Osteoblast (primary cell): ENCODE results near the gene RBM19. TPM values are rescaled to one million over a fixed set of nuclear protein-coding genes. Genes with fewer than 3 reads are reported as not detected.

ENCODE experiments used
- DNase-seq: peaks from one replicate; pipeline ENCODE4 v3.0.0; 2011; ENCODE audit warnings: low spot score, mixed read lengths; ENCODE audit not compliant: insufficient read length; ENCODE audit errors: missing footprints
- H2AFZ ChIP-seq: 2 replicates; pipeline ENCODE4 v1.6.0; 2011; ENCODE audit warnings: mild to moderate bottlenecking, low read length
- H3K27ac ChIP-seq: 2 replicates; pipeline ENCODE4 v1.5.1; 2011; ENCODE audit warnings: mild to moderate bottlenecking, low read depth, low read length, moderate library complexity
- H3K27me3 ChIP-seq: 2 replicates; pipeline ENCODE4 v1.6.0; 2012; ENCODE audit warnings: mild to moderate bottlenecking, control low read depth, inconsistent platforms, low read length, moderate library complexity; ENCODE audit not compliant: insufficient read depth
- H3K36me3 ChIP-seq: 2 replicates; pipeline ENCODE4 v1.5.1; 2011; ENCODE audit warnings: mild to moderate bottlenecking, low read length, control low read depth, moderate library complexity; ENCODE audit not compliant: insufficient read depth
- H3K4me1 ChIP-seq: 2 replicates; pipeline ENCODE4 v1.5.1; 2011; ENCODE audit warnings: mild to moderate bottlenecking, low read length, control low read depth, moderate library complexity; ENCODE audit not compliant: insufficient read depth
- H3K4me2 ChIP-seq: 2 replicates; pipeline ENCODE4 v1.6.0; 2011; ENCODE audit warnings: mild to moderate bottlenecking, low read length; ENCODE audit not compliant: insufficient read depth
- H3K4me3 ChIP-seq: fragments of 200-600 bp; sonication (generic); 3 replicates; pipeline ENCODE4 v1.5.1; 2012; ENCODE audit warnings: mild to moderate bottlenecking, low read length, inconsistent platforms; ENCODE audit not compliant: insufficient read depth
- H3K79me2 ChIP-seq: 2 replicates; pipeline ENCODE4 v1.6.0; 2012; ENCODE audit warnings: mild to moderate bottlenecking, low read length, control low read depth, inconsistent platforms; ENCODE audit not compliant: insufficient read depth
- H3K9me3 ChIP-seq: 2 replicates; pipeline ENCODE4 v1.5.1; 2011; ENCODE audit warnings: low read depth, low read length, control low read depth
- H4K20me1 ChIP-seq: 2 replicates; pipeline ENCODE4 v1.6.0; 2012; ENCODE audit warnings: mild to moderate bottlenecking, low read length, control low read depth; ENCODE audit not compliant: insufficient read depth
- CTCF ChIP-seq: IDR thresholded peaks from 2 replicates; pipeline ENCODE4 v1.5.1; 2011; ENCODE audit warnings: mild to moderate bottlenecking, low read depth, low read length, moderate library complexity; ENCODE audit errors: extremely low read depth
- total RNA-seq: library from RNA; depleted of rRNA; stranded (reverse); fragments of >200 nt; gene quantifications from 2 replicates; pipeline ENCODE4 v1.2.3, GENCODE V29; 2012

The RBM19 gene
- total RNA-seq, 1 donor: 27.5 TPM

GRCh38 chr12:113802000-113802749 is 163.9 kb downstream of the RBM19 start:
- Histone ChIP-seq H2AFZ (no peak overlapping the region), H3K9me3 (no peaks in the 10 kb centered on the region), H3K27me3 (no peaks in the 10 kb centered on the region), H3K79me2 (no peaks in the 10 kb centered on the region), H3K4me2 (no peak overlapping the region), H4K20me1 (no peaks in the 10 kb centered on the region), H3K4me3 (no peak overlapping the region), H3K27ac (no peak overlapping the region), H3K4me1 (no peaks in the 10 kb centered on the region), H3K36me3 (no peaks in the 10 kb centered on the region)
- DNase-seq: peak; percentile 88
- no peak for TF ChIP-seq CTCF

- H3K4me3 ChIP-seq: no peak overlapping the region
- no peak for TF ChIP-seq CTCF
- no peaks in the 10 kb centered on the region for H3K79me2 ChIP-seq
- no peak overlapping the region for H2AFZ ChIP-seq
- H3K36me3 ChIP-seq: no peaks in the 10 kb centered on the region
- no peaks in the 10 kb centered on the region for H3K4me1 ChIP-seq
- no peaks in the 10 kb centered on the region for H3K9me3 ChIP-seq
- no peaks in the 10 kb centered on the region for H3K27me3 ChIP-seq
- no peaks in the 10 kb centered on the region for H4K20me1 ChIP-seq
- no peak overlapping the region for H3K27ac ChIP-seq
- H3K4me2 ChIP-seq: no peak overlapping the region
- DNase-seq: peak; percentile 70
These were observed 165.9 kb downstream of the RBM19 start for GRCh38 chr12:113800201-113800600.

DNA sequence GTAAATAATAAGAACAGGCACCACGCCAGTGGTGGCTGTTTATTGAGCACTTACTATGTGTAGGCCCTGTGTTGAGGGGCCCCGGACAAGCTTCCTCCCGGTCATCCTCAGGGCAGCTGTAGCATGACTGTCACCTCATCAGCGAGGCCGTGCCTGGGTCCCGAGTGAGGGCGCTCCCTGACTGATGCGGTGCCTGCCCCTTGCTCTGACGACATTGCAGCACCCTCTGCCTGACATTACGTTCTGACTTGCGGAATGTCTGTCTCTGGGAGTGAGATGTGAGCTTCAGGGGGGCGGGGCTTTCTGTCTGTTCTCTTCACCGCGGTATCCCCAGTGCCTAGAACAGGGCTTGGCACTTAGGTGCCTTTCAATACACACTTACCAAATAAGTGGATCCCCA is 167.6 kb downstream of the RBM19 start:
- no peak overlapping the region for H3K4me3 ChIP-seq
- H3K79me2 ChIP-seq: no peaks in the 10 kb centered on the region
- peaks cover 5% of the 10 kb centered on the region for H3K27me3 ChIP-seq
- H3K4me2 ChIP-seq: no peak overlapping the region
- no peaks in the 10 kb centered on the region for H3K9me3 ChIP-seq
- no peaks in the 10 kb centered on the region for H3K4me1 ChIP-seq
- no peak overlapping the region for H2AFZ ChIP-seq
- H4K20me1 ChIP-seq: no peaks in the 10 kb centered on the region
- TF ChIP-seq CTCF: no peak
- no peak overlapping the region for H3K27ac ChIP-seq
- no peaks in the 10 kb centered on the region for H3K36me3 ChIP-seq
- DNase-seq: no peak

DNA sequence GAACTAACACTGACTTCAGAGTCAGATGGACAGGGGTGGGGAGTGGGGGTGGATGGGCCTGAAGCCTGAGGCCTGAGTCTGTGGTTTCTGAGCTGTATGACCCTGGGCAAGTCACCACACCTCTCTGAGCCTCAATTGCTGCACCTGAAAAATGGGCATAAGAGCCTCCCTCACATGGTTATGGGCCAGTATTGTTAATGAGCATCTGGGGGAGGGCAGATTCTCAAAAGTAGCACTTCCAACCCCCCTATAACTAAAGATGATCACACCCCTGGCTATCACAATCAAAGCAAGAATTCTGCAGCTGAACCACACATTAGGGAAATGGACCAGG is 168.6 kb downstream of the RBM19 start:
- no peak for DNase-seq
- Histone ChIP-seq H4K20me1 (no peaks in the 10 kb centered on the region), H3K79me2 (no peaks in the 10 kb centered on the region), H3K27ac (no peak overlapping the region), H3K27me3 (peaks cover 5% of the 10 kb centered on the region), H3K4me1 (no peaks in the 10 kb centered on the region), H3K4me3 (no peak overlapping the region), H3K9me3 (no peaks in the 10 kb centered on the region), H3K4me2 (no peak overlapping the region), H3K36me3 (no peaks in the 10 kb centered on the region), H2AFZ (no peak overlapping the region)
- no peak for TF ChIP-seq CTCF
